Measurements from ENCODE around the gene DCAF11. TPM values are rescaled to one million over a fixed set of nuclear protein-coding genes. Genes with fewer than 3 reads are reported as not detected.

The DCAF11 gene
- total RNA-seq, 1 donor from 2014 or later, result 52.8 TPM

DNA sequence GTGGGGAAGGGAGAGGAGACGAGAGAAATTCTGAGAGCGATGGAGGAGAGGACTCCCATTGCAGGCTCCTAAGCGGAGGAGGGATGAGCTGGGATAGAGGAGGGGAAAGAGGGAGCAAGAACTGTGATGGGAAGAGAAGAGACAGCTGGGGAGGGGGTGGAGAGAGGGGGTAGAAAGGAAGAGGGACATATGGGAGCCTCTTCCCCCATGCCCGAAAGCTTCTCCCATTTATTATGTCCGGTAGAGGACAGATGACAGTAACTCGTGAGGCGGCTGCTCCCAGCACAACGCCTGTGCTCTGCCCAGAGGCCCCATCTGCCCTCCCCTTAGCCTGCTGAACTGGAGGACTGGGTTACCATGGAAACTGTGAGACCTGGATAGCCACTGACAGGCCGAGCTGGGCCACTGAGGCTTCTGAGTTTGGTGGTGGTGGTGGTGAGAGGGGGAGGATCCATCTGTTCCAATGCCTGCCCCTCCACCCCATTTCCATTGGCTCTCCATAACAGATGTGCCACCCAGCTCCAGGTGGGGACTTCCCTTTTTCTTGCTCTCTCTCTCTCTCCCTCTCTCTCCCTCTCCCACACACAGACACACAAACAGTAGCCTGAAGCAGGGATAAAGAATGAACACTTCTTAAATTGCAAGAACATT, 35.0 kb upstream of the DCAF11 start:
- TF ChIP-seq, protein P1, sequence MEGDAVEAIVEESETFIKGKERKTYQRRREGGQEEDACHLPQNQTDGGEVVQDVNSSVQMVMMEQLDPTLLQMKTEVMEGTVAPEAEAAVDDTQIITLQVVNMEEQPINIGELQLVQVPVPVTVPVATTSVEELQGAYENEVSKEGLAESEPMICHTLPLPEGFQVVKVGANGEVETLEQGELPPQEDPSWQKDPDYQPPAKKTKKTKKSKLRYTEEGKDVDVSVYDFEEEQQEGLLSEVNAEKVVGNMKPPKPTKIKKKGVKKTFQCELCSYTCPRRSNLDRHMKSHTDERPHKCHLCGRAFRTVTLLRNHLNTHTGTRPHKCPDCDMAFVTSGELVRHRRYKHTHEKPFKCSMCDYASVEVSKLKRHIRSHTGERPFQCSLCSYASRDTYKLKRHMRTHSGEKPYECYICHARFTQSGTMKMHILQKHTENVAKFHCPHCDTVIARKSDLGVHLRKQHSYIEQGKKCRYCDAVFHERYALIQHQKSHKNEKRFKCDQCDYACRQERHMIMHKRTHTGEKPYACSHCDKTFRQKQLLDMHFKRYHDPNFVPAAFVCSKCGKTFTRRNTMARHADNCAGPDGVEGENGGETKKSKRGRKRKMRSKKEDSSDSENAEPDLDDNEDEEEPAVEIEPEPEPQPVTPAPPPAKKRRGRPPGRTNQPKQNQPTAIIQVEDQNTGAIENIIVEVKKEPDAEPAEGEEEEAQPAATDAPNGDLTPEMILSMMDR (IDR thresholded peaks at IDR 0.05), result no peak
- Mint-ChIP-seq H3K27ac (ENCODE audit: unreplicated experiment) (no peak overlapping the region), H3K27me3 (ENCODE audit: unreplicated experiment) (peaks cover 53% of the 10 kb centered on the region), H3K36me3 (ENCODE audit: unreplicated experiment) (no peaks in the 10 kb centered on the region), H3K4me3 (ENCODE audit: unreplicated experiment) (no peak overlapping the region), H3K9me3 (ENCODE audit: unreplicated experiment) (no peaks in the 10 kb centered on the region), H3K4me1 (ENCODE audit: unreplicated experiment) (peaks cover 6% of the 10 kb centered on the region)
- DNase-seq (ENCODE audit: extremely low spot score, unreplicated experiment), result no peak

DNA sequence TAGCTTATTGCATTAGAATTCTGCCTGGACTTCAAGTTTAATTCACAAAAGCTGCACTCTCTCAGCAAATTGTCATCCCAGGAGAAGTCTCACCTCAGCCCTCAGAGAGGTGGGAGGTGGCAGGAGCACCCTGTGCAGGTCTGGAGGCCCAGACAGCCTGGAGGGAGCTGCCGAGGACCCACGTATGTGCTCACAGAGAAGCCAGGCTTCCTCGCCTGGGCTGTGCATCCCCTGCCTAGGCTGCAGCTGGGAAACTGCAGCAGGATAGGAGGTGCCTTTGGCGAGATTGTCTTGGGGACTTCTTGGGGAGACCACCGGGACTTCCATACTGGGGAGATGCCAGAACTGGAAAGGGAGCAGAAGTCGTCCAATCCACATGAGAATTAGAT, 34.4 kb upstream of the DCAF11 start:
- peak overlapping the region; percentile 15 for H3K4me3 Mint-ChIP-seq (ENCODE audit: unreplicated experiment)
- peaks cover 6% of the 10 kb centered on the region for H3K4me1 Mint-ChIP-seq (ENCODE audit: unreplicated experiment)
- TF ChIP-seq, protein P1 (IDR thresholded peaks at IDR 0.05), result no peak
- H3K27me3 Mint-ChIP-seq (ENCODE audit: unreplicated experiment), result peaks cover 53% of the 10 kb centered on the region
- no peaks in the 10 kb centered on the region for H3K36me3 Mint-ChIP-seq (ENCODE audit: unreplicated experiment)
- no peaks in the 10 kb centered on the region for H3K9me3 Mint-ChIP-seq (ENCODE audit: unreplicated experiment)
- no peak for DNase-seq (ENCODE audit: extremely low spot score, unreplicated experiment)
- H3K27ac Mint-ChIP-seq (ENCODE audit: unreplicated experiment), result no peak overlapping the region

DNA sequence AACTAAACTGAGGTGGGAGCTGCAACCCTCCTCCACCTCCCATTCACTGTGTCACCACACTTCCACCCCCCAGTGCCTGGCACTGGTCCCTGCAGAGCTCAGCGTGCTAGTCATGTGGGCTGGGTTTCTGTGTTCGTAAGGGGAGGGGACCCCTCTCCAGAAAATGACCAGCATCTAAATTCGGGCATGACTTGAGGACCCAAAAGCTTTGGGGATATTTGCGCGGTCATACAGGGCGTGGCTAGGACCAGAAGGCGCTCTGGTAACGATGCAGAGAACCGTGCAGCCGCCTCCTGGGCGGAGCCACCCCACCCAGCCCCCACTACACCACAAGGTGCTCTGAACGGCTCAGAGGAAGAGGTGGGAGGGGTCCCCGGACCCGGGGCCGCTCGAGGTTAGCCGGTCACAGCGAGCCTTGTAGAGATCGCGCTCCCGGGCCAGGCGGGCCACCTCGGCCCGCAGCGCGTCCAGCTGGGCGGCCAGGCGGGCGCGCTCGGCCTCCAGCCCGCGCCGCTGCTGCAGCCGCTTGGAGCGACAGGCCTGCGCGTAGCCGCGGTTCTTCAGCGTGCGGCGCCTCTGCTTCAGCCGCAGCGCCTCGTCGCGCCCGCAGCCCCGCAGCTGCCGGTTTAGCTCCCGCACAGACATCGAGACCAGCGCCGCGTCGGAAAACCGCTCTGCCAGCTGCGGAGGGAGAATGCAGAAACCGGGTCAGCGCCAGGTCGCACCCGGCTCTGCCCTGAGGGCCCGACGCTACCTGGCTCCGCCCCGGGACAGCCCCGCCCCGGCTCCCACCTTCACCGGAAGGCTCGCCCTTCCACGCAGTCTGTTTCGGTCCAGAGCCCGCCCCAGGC, 33.5 kb upstream of the DCAF11 start:
- TF ChIP-seq, protein P1 (IDR thresholded peaks at IDR 0.05), result no peak
- no peaks in the 10 kb centered on the region for H3K36me3 Mint-ChIP-seq (ENCODE audit: unreplicated experiment)
- peak overlapping the region; percentile 68 for H3K4me3 Mint-ChIP-seq (ENCODE audit: unreplicated experiment)
- peaks cover 52% of the 10 kb centered on the region for H3K27me3 Mint-ChIP-seq (ENCODE audit: unreplicated experiment)
- H3K9me3 Mint-ChIP-seq (ENCODE audit: unreplicated experiment), result no peaks in the 10 kb centered on the region
- no peak overlapping the region for H3K27ac Mint-ChIP-seq (ENCODE audit: unreplicated experiment)
- DNase-seq (ENCODE audit: extremely low spot score, unreplicated experiment), result no peak
- peaks cover 6% of the 10 kb centered on the region for H3K4me1 Mint-ChIP-seq (ENCODE audit: unreplicated experiment)

DNA sequence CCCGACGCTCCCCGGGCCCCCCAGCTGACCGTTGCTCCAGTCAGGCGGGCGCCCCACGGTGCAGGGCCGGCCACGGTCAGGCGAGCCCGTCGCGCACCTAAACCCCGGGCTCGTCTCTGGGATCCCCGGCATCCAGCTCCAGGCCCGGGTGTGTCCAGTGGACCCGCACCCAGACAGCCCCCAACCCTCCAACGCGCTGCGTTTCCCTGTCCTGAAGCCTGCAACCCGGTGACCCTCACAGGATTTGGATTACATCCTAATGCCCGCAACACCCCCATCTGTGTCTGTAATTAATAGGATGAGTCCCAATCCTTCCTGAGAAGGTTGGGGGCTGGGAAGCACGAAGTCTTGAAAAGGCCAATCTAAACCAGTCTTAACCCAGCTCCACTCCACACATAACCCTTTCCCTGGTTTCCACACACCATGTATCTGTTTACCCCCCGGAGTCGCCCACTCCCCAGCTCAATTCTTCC, 32.8 kb upstream of the DCAF11 start:
- no peak for DNase-seq (ENCODE audit: extremely low spot score, unreplicated experiment)
- peaks cover 49% of the 10 kb centered on the region for H3K27me3 Mint-ChIP-seq (ENCODE audit: unreplicated experiment)
- H3K27ac Mint-ChIP-seq (ENCODE audit: unreplicated experiment), result no peak overlapping the region

More for the DNA sequence above, 32.8 kb upstream of the DCAF11 start:
- Mint-ChIP-seq H3K36me3 (ENCODE audit: unreplicated experiment) (no peaks in the 10 kb centered on the region), H3K9me3 (ENCODE audit: unreplicated experiment) (no peaks in the 10 kb centered on the region), H3K4me3 (ENCODE audit: unreplicated experiment) (peak overlapping the region; percentile 72), H3K4me1 (ENCODE audit: unreplicated experiment) (peaks cover 6% of the 10 kb centered on the region)
- TF ChIP-seq, protein P1 (IDR thresholded peaks at IDR 0.05), result no peak

Data from osteocyte (in vitro differentiated cells).